Endothelial cell of umbilical vein (primary cell): ENCODE results near the gene CASP7. TPM values are rescaled to one million over a fixed set of nuclear protein-coding genes. Genes with fewer than 3 reads are reported as not detected.

Source experiments
- BruUV-seq: library from RNA; stranded (reverse); fragments of 400-500 nt; replicated peaks from 2 replicates; lab custom pipeline; 2021; lab: Mats Ljungman, UMichigan
- CTCF ChIA-PET: fragments of 300-600, 350-600 bp; sonication (Branson Sonifier 250); formaldehyde crosslinking; loops from one replicate; lab custom pipeline; 2021; ENCODE audit warnings: antibody characterized with exemption, inconsistent platforms; lab: Charles Lee
- POLR2A ChIA-PET: fragments of 300-600, 350-600 bp; sonication (Branson Sonifier 250); formaldehyde crosslinking; loops from one replicate; lab custom pipeline; 2021; ENCODE audit warnings: antibody characterized with exemption, inconsistent platforms; lab: Charles Lee
- DNase-seq: peaks from one replicate; pipeline ENCODE4 v3.0.0-alpha.2; 2011; ENCODE audit warnings: low read depth, low spot score
- FAIRE-seq: peaks from 2 replicates; lab custom pipeline; 2011; peaks lifted over from hg19 to GRCh38; lab: Jason Lieb, UNC
- H2AFZ ChIP-seq: 2 replicates; pipeline ENCODE4 v1.6.0; 2012; ENCODE audit warnings: low read depth, low read length, control low read depth, inconsistent platforms
- H3K27ac ChIP-seq: 2 replicates; pipeline ENCODE4 v1.5.1; 2011; ENCODE audit warnings: low read depth, mild to moderate bottlenecking, control low read depth, low read length, moderate library complexity; ENCODE audit not compliant: insufficient read depth
- H3K27me3 ChIP-seq, 2 experiments: 2 replicates each; pipeline versions ENCODE4 v1.6.0 to v1.6.1; 2011; ENCODE audit warnings: low read length in 2 of 2, mixed read lengths in 1 of 2; ENCODE audit not compliant: control insufficient read depth in 2 of 2, insufficient read depth in 2 of 2
- H3K36me3 ChIP-seq, 2 experiments: 2 replicates in 1 of 2; 3 replicates in 1 of 2; pipeline ENCODE4 v1.5.1; 2011; ENCODE audit warnings: low read length in 2 of 2, mild to moderate bottlenecking in 1 of 2, moderate library complexity in 1 of 2; ENCODE audit not compliant: control insufficient read depth in 2 of 2, insufficient read depth in 2 of 2; ENCODE audit errors: extremely low read depth in 1 of 2
- H3K4me1 ChIP-seq: 3 replicates; pipeline ENCODE4 v1.5.1; 2011; ENCODE audit warnings: mild to moderate bottlenecking, low read length; ENCODE audit not compliant: control insufficient read depth, insufficient read depth; ENCODE audit errors: extremely low read depth
- H3K4me2 ChIP-seq: 2 replicates; pipeline ENCODE4 v1.6.1; 2011; ENCODE audit warnings: low read length, control low read depth, mixed read lengths; ENCODE audit not compliant: insufficient read depth
- H3K4me3 ChIP-seq, 3 experiments: fragments of 200-600 bp in 1 of 3; sonication (generic), shearing (Covaris generic) in 1 of 3; replicated peaks in 1 of 3; 2 replicates each; pipeline ENCODE4 v1.5.1; 2011 to 2016; ENCODE audit warnings: control low read depth in 3 of 3, low read length in 3 of 3, mild to moderate bottlenecking in 2 of 3, inconsistent platforms in 1 of 3, low read depth in 1 of 3, moderate library complexity in 1 of 3; ENCODE audit not compliant: insufficient read depth in 1 of 3
- H3K79me2 ChIP-seq: 2 replicates; pipeline ENCODE4 v1.6.0; 2012; ENCODE audit warnings: low read length, inconsistent platforms; ENCODE audit not compliant: control insufficient read depth, insufficient read depth
- H3K9ac ChIP-seq: replicated peaks from 2 replicates; pipeline ENCODE3; 2011; ENCODE audit warnings: low read length, control low read depth; ENCODE audit not compliant: insufficient read depth; ENCODE audit errors: extremely low read depth
- H3K9me1 ChIP-seq: replicated peaks from 3 replicates; pipeline ENCODE4 v1.6.0; 2011; ENCODE audit warnings: mild to moderate bottlenecking, low read length; ENCODE audit not compliant: control insufficient read depth, insufficient read depth; ENCODE audit errors: extremely low read depth
- H3K9me3 ChIP-seq: replicated peaks from 2 replicates; pipeline ENCODE4 v1.5.1; 2012; ENCODE audit warnings: low read length, inconsistent platforms; ENCODE audit not compliant: control insufficient read depth, insufficient read depth
- H4K20me1 ChIP-seq: replicated peaks from 2 replicates; pipeline ENCODE3; 2011; ENCODE audit warnings: mild to moderate bottlenecking, low read length; ENCODE audit not compliant: control insufficient read depth, insufficient read depth; ENCODE audit errors: extremely low read depth
- EZH2 ChIP-seq: IDR thresholded peaks from 2 replicates; pipeline ENCODE4 v1.6.1; 2012; ENCODE audit warnings: borderline replicate concordance, low read depth, mild to moderate bottlenecking, moderate library complexity, low read length, inconsistent platforms; ENCODE audit not compliant: severe bottlenecking
- FOS ChIP-seq: IDR thresholded peaks from 2 replicates; pipeline ENCODE4 v1.6.1; 2011; ENCODE audit warnings: mild to moderate bottlenecking, low read length, moderate library complexity, borderline replicate concordance; ENCODE audit not compliant: insufficient read depth
- GATA2 ChIP-seq: IDR thresholded peaks from 2 replicates; pipeline ENCODE4 v1.7.0; 2011; ENCODE audit warnings: low read depth, mild to moderate bottlenecking, moderate library complexity, mixed read lengths, low read length; ENCODE audit not compliant: insufficient read length, insufficient read depth
- MYC ChIP-seq: IDR thresholded peaks from one replicate; pipeline ENCODE4 v1.6.1; 2011; ENCODE audit warnings: mild to moderate bottlenecking, low read depth, low read length
- POLR2A ChIP-seq: IDR thresholded peaks from 2 replicates; pipeline ENCODE4 v1.6.1; 2012; ENCODE audit warnings: low read depth, mild to moderate bottlenecking, control low read depth, low read length
- POLR2AphosphoS5 ChIP-seq: IDR thresholded peaks from 2 replicates; pipeline ENCODE4 v1.6.1; 2012; ENCODE audit warnings: low read depth, mild to moderate bottlenecking, control low read depth, low read length, moderate library complexity; ENCODE audit not compliant: insufficient read depth
- dilution Hi-C: fragments of 300-500 bp; cut with MboI; formaldehyde crosslinking; loops from one replicate; pipeline ENCODE4 v1.15.0; 2019; ENCODE audit warnings: low sequenced_read_pairs; ENCODE audit not compliant: extremely low pct_ligation_motif_present
- intact Hi-C: fragments of 100-400 bp; cut with micrococcal nuclease; formaldehyde crosslinking; loops from one replicate; pipeline ENCODE4 v1.10.0; 2022
- polyA plus RNA-seq, 4 experiments: library from polyadenylated mRNA; depleted of rRNA in 3 of 4; stranded (reverse) in 3 of 4; unstranded in 1 of 4; fragments of >200 nt; gene quantifications; 2 replicates each; pipeline versions ENCODE4 v1.2.1 to v1.2.3, GENCODE V29; 2011 to 2012; ENCODE audit warnings: missing spikeins in 1 of 4
- total RNA-seq: library from RNA; stranded (reverse); gene quantifications from 2 replicates; pipeline ENCODE4 v1.2.3, GENCODE V29; 2021
- TF ChIP-seq, protein P1 (sequence below), 2 donors: IDR thresholded peaks; 1 replicate in 1 of 2; 2 replicates in 1 of 2; pipeline ENCODE4 v1.5.1; 2011; ENCODE audit warnings: low read length in 2 of 2, mild to moderate bottlenecking in 2 of 2, moderate library complexity in 2 of 2, control low read depth in 1 of 2, inconsistent platforms in 1 of 2, low read depth in 1 of 2; ENCODE audit not compliant: insufficient read depth in 1 of 2; ENCODE audit errors: extremely low read depth in 1 of 2
- TF ChIP-seq, protein P2 (sequence below): IDR thresholded peaks from 2 replicates; pipeline ENCODE4 v1.6.1; 2011; ENCODE audit not compliant: insufficient read depth, insufficient read length

CASP7 gene
- total and polyA plus RNA-seq, 2 donors (not counting 3 experiments of a cell fraction or from before 2014, with no cell fraction given), result 14.6 to 54.3 TPM

DNA sequence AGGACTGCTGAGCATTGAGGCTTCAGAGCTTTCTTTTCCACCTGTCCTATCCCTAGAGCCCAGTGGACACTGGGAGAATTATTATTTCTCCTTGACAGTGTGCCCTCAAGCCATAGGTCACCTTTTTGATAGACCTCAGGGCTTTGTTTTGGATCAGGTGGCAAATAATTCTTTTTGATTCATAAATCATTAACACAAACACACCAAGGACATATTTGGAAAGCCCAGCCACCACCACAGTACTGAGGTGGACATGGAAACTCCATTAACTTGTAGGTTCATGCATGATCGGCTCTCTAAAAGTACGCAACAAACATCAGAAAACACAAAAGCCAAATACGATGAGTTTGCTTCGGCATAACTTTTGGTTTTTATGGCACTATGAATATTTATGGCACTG, 53.9 kb downstream of the CASP7 start:
- H3K9me3 ChIP-seq, result no peaks in the 10 kb centered on the region
- H4K20me1 ChIP-seq, result no peaks in the 10 kb centered on the region
- CTCF ChIA-PET, result interaction anchor here (1.3 kb wide), 1 partner anchor 19 kb away, joined by 3 read pairs; no protein-coding TSS in a partner anchor
- H3K79me2 ChIP-seq, result no peaks in the 10 kb centered on the region
- BruUV-seq, result no TSS peak
- no peaks in the 10 kb centered on the region for H3K9me1 ChIP-seq
- no peaks in the 10 kb centered on the region for H3K4me1 ChIP-seq
- POLR2A ChIA-PET, result no interaction called here
- dilution Hi-C loops, result no loop called here
- H2AFZ ChIP-seq, result no peak overlapping the region
- no peak overlapping the region for H3K27ac ChIP-seq
- peaks cover 4 to 5% of the 10 kb centered on the region in 2 experiments for H3K36me3 ChIP-seq
- H3K9ac ChIP-seq, result no peak overlapping the region
- FAIRE-seq, result no peak
- no peak overlapping the region for H3K4me3 ChIP-seq
- H3K27me3 ChIP-seq, result no peaks in the 10 kb centered on the region
- intact Hi-C loops, result no loop called here
- no peak for DNase-seq
- TF ChIP-seq, protein P1, sequence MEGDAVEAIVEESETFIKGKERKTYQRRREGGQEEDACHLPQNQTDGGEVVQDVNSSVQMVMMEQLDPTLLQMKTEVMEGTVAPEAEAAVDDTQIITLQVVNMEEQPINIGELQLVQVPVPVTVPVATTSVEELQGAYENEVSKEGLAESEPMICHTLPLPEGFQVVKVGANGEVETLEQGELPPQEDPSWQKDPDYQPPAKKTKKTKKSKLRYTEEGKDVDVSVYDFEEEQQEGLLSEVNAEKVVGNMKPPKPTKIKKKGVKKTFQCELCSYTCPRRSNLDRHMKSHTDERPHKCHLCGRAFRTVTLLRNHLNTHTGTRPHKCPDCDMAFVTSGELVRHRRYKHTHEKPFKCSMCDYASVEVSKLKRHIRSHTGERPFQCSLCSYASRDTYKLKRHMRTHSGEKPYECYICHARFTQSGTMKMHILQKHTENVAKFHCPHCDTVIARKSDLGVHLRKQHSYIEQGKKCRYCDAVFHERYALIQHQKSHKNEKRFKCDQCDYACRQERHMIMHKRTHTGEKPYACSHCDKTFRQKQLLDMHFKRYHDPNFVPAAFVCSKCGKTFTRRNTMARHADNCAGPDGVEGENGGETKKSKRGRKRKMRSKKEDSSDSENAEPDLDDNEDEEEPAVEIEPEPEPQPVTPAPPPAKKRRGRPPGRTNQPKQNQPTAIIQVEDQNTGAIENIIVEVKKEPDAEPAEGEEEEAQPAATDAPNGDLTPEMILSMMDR (IDR thresholded peaks at IDR 0.05; ENCODE audit: extremely low read depth in 1 of 2, insufficient read depth in 1 of 2, low read depth in 1 of 2, low read length in 2 of 2), result no peak
- no peak for TF ChIP-seq POLR2AphosphoS5
- TF ChIP-seq FOS, result no peak
- TF ChIP-seq MYC, result no peak
- TF ChIP-seq EZH2, result no peak
- TF ChIP-seq GATA2, result no peak
- TF ChIP-seq POLR2A, result no peak
- no peak overlapping the region for H3K4me2 ChIP-seq

DNA sequence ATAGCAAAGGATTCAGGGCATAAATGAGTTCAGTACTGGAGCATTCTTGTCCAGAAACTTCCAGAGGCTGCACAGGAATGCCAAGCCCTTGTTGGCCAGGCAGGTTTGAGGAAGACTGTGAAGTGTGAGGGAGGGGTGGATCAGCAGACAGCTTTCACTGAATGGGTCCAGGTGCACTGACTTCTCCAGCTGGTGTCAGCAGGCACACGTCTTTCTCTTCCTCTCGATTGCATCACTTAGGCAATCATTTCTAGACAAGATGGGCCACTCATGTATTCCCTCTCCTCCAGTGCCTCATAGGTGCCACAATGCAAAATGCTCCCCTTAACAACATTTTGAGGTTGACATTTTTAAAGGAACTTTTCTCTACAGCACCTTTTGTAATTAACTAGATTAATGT, 56.2 kb downstream of the CASP7 start:
- dilution Hi-C loops (no loop called here), intact Hi-C loops (no loop called here)
- Histone ChIP-seq H3K4me1 (no peaks in the 10 kb centered on the region), H3K79me2 (no peaks in the 10 kb centered on the region), H3K9me1 (no peaks in the 10 kb centered on the region), H3K4me2 (no peak overlapping the region), H3K36me3 (no peaks in the 10 kb centered on the region), H2AFZ (no peak overlapping the region), H4K20me1 (no peaks in the 10 kb centered on the region), H3K27ac (no peak overlapping the region), H3K4me3 (no peak overlapping the region), H3K27me3 (no peaks in the 10 kb centered on the region), H3K9ac (no peak overlapping the region), H3K9me3 (no peaks in the 10 kb centered on the region)
- DNase-seq, result no peak
- TF ChIP-seq, protein P2, sequence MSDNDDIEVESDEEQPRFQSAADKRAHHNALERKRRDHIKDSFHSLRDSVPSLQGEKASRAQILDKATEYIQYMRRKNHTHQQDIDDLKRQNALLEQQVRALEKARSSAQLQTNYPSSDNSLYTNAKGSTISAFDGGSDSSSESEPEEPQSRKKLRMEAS, result no peak
- TF ChIP-seq FOS, result no peak
- CTCF ChIA-PET, result no interaction called here
- no TSS peak for BruUV-seq
- POLR2A ChIA-PET, result no interaction called here
- no peak for FAIRE-seq
